ENCODE measurements around the gene B3GNT8.

DNA sequence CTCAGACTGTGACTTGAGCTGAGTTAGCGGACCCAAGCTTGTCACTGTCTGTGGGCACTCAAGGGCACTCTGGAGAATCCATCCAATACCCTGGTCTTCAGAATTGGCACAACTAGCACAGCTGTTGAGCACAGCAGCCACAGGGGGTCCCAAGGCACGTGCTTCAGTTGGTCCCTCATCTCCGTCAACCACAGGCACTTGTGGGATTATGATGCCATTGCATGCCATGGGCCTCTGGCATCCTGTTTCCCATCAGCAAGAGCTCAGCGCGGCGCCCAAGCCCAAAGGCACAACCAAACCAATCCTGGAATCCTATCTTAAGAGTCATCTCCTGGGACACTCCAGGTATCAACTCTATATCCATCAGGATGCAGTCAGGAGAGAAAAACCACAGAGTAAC, 3.7 kb upstream of the B3GNT8 start:
- TF ChIP-seq, protein P1, sequence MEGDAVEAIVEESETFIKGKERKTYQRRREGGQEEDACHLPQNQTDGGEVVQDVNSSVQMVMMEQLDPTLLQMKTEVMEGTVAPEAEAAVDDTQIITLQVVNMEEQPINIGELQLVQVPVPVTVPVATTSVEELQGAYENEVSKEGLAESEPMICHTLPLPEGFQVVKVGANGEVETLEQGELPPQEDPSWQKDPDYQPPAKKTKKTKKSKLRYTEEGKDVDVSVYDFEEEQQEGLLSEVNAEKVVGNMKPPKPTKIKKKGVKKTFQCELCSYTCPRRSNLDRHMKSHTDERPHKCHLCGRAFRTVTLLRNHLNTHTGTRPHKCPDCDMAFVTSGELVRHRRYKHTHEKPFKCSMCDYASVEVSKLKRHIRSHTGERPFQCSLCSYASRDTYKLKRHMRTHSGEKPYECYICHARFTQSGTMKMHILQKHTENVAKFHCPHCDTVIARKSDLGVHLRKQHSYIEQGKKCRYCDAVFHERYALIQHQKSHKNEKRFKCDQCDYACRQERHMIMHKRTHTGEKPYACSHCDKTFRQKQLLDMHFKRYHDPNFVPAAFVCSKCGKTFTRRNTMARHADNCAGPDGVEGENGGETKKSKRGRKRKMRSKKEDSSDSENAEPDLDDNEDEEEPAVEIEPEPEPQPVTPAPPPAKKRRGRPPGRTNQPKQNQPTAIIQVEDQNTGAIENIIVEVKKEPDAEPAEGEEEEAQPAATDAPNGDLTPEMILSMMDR (IDR thresholded peaks at IDR 0.05; ENCODE audit: low read depth, low read length), result no peak
- TF ChIP-seq EZH2phosphoT487 (IDR thresholded peaks at IDR 0.05; ENCODE audit: low read depth), result no peak

Data from OCI-LY3 (cell line).